GM12878 (cell line): ENCODE results near the gene TMPRSS9. TPM values are rescaled to one million over a fixed set of nuclear protein-coding genes. Genes with fewer than 3 reads are reported as not detected.

Source experiments
- ATAC-seq: fragments of 200-7000 bp; cut with Tn5 transposase; 3 replicates; pipeline ENCODE4 v1.9.1; 2020; ENCODE audit warnings: mild to moderate bottlenecking, moderate library complexity
- BruUV-seq: library from RNA; stranded (reverse); fragments of 400-500 nt; replicated peaks from 2 replicates; lab custom pipeline; 2021; lab: Mats Ljungman, UMichigan
- CTCF ChIA-PET: fragments of 300-600 bp; sonication (Branson Sonifier 250); formaldehyde crosslinking; extraction: SDS; loops from one replicate; lab custom pipeline; 2021; ENCODE audit warnings: inconsistent platforms; lab: Yijun Ruan, JAX
- POLR2A ChIA-PET: fragments of 350-600 bp; formaldehyde crosslinking; extraction: SDS; loops from one replicate; lab custom pipeline; 2021; ENCODE audit warnings: inconsistent platforms; lab: Charles Lee
- RAD21 ChIA-PET: fragments of 300-600 bp; sonication (Branson Sonifier 250); formaldehyde crosslinking; loops from one replicate; lab custom pipeline; 2023; ENCODE audit warnings: antibody characterized with exemption; ENCODE audit not compliant: unreplicated experiment; lab: Charles Lee
- SMC1A ChIA-PET: fragments of 300-600 bp; sonication (Branson Sonifier 250); formaldehyde crosslinking; loops from one replicate; lab custom pipeline; 2023; ENCODE audit not compliant: unreplicated experiment, uncharacterized antibody; lab: Charles Lee
- DNase-seq: peaks from one replicate; pipeline ENCODE4 v3.0.0-alpha.2; 2011; ENCODE audit warnings: low read depth, low spot score
- FAIRE-seq: peaks from 3 replicates; lab custom pipeline; 2011; peaks lifted over from hg19 to GRCh38; lab: Jason Lieb, UNC
- H2AFZ ChIP-seq: 2 replicates; pipeline ENCODE4 v1.6.0; 2011; ENCODE audit warnings: low read depth, low read length, control low read depth; ENCODE audit not compliant: control insufficient read depth
- H3K27ac ChIP-seq: 2 replicates; pipeline ENCODE4 v1.5.1; 2011; ENCODE audit warnings: control low read depth; ENCODE audit not compliant: control insufficient read depth, insufficient read depth
- H3K27me3 ChIP-seq, 2 experiments: replicated peaks in 1 of 2; 2 replicates each; pipeline versions ENCODE4 v1.6.0 to v1.6.1; 2011; ENCODE audit warnings: low read length in 1 of 2; ENCODE audit not compliant: control insufficient read depth in 2 of 2, insufficient read depth in 2 of 2
- H3K36me3 ChIP-seq, 2 experiments: 2 replicates each; pipeline ENCODE4 v1.5.1; 2011; ENCODE audit warnings: low read length in 1 of 2; ENCODE audit not compliant: control insufficient read depth in 2 of 2, insufficient read depth in 2 of 2
- H3K4me1 ChIP-seq: 2 replicates; pipeline ENCODE4 v1.6.1; 2011; ENCODE audit warnings: mild to moderate bottlenecking, low read length, moderate library complexity, mixed read lengths; ENCODE audit not compliant: control insufficient read depth, insufficient read depth
- H3K4me2 ChIP-seq: 2 replicates; pipeline ENCODE4 v1.6.0; 2011; ENCODE audit warnings: control low read depth; ENCODE audit not compliant: control insufficient read depth, insufficient read depth
- H3K4me3 ChIP-seq: fragments of 200-600 bp; sonication (generic); 2 replicates; pipeline ENCODE4 v1.5.1; 2016
- H3K79me2 ChIP-seq: 2 replicates; pipeline ENCODE4 v1.6.0; 2011; ENCODE audit warnings: low read length; ENCODE audit not compliant: control insufficient read depth, insufficient read depth
- H3K9ac ChIP-seq: 2 replicates; pipeline ENCODE4 v1.8.0; 2011; ENCODE audit warnings: low read length, control low read depth, mixed read lengths; ENCODE audit not compliant: control insufficient read depth, insufficient read depth
- H3K9me3 ChIP-seq: replicated peaks from 3 replicates; pipeline ENCODE4 v1.5.1; 2011; ENCODE audit warnings: mild to moderate bottlenecking, low read length; ENCODE audit not compliant: control insufficient read depth, insufficient read depth
- H4K20me1 ChIP-seq: 2 replicates; pipeline ENCODE4 v1.6.0; 2011; ENCODE audit not compliant: control insufficient read depth, insufficient read depth
- CBFB ChIP-seq: IDR thresholded peaks from 2 replicates; pipeline ENCODE4 v1.6.1; 2016; ENCODE audit warnings: antibody characterized with exemption, low read depth
- CHD2 ChIP-seq: IDR thresholded peaks from 2 replicates; pipeline ENCODE4 v1.6.1; 2011; ENCODE audit warnings: low read depth, low read length, improper control_type of control experiment, borderline replicate concordance
- EP300 ChIP-seq, 2 experiments: fragments of 150-350 bp in 1 of 2; IDR thresholded peaks; 2 replicates each; pipeline ENCODE4 v1.6.1; 2011 to 2012; ENCODE audit warnings: low read depth in 2 of 2, low read length in 2 of 2, borderline replicate concordance in 1 of 2, improper control_type of control experiment in 1 of 2, inconsistent platforms in 1 of 2; ENCODE audit not compliant: control insufficient read depth in 1 of 2
- IKZF2 ChIP-seq, 2 experiments: fragments of 450-650 bp; IDR thresholded peaks; 2 replicates each; pipeline ENCODE4 v1.6.1; 2017; ENCODE audit warnings: mild to moderate bottlenecking in 2 of 2, moderate library complexity in 2 of 2
- MEF2B ChIP-seq: fragments of 450-650 bp; IDR thresholded peaks from 2 replicates; pipeline ENCODE4 v1.6.1; 2018; ENCODE audit warnings: mild to moderate bottlenecking, moderate library complexity; ENCODE audit not compliant: partially characterized antibody, poor library complexity, severe bottlenecking
- MXI1 ChIP-seq: fragments of 150-350 bp; IDR thresholded peaks from 2 replicates; pipeline ENCODE4 v1.6.1; 2011; ENCODE audit warnings: low read depth, mild to moderate bottlenecking, inconsistent platforms, low read length, improper control_type of control experiment
- NR2C1 ChIP-seq: fragments of 450-650 bp; IDR thresholded peaks from 2 replicates; pipeline ENCODE4 v1.6.1; 2017; ENCODE audit warnings: antibody characterized with exemption, mild to moderate bottlenecking, moderate library complexity
- POLR2A ChIP-seq: IDR thresholded peaks from 2 replicates; pipeline ENCODE4 v1.6.1; 2011; ENCODE audit warnings: low read depth, mild to moderate bottlenecking, low read length
- RAD51 ChIP-seq: fragments of 450-650 bp; IDR thresholded peaks from 2 replicates; pipeline ENCODE4 v1.6.1; 2016; ENCODE audit warnings: moderate library complexity, mild to moderate bottlenecking, inconsistent platforms
- SPI1 ChIP-seq: IDR thresholded peaks from 2 replicates; pipeline ENCODE4 v1.6.1; 2011; ENCODE audit warnings: low read depth, mild to moderate bottlenecking, low read length, moderate library complexity, borderline replicate concordance; ENCODE audit not compliant: insufficient read depth
- SREBF1 ChIP-seq: IDR thresholded peaks from 2 replicates; pipeline ENCODE4 v1.6.1; 2012; ENCODE audit warnings: mild to moderate bottlenecking, low read length
- STAT1 ChIP-seq: fragments of 450-650 bp; conservative IDR thresholded peaks from 2 replicates; pipeline ENCODE4 v1.6.1; 2014; ENCODE audit warnings: antibody characterized with exemption, mild to moderate bottlenecking
- WGBS: methylation state at CpG from one replicate; pipeline ENCODE4 v1.1.6; 2016; ENCODE audit warnings: low lambda C conversion rate; ENCODE audit not compliant: insufficient replicate concordance, insufficient coverage; ENCODE audit errors: missing lambda C conversion rate; 5-methylcytosine and 5-hydroxymethylcytosine counted together
- in situ Hi-C: fragments of 300-500 bp; cut with MboI; formaldehyde crosslinking; loops from 9 replicates; pipeline ENCODE4 v1.14.3; 2018; ENCODE audit warnings: mixed read lengths
- intact Hi-C: fragments of 100-400 bp; cut with micrococcal nuclease; formaldehyde crosslinking; loops from one replicate; pipeline ENCODE4 v1.14.2; 2022; ENCODE audit not compliant: unreplicated experiment
- polyA plus RNA-seq, 11 experiments: library from polyadenylated mRNA; depleted of rRNA in 4 of 11; unstranded in 6 of 11; stranded (reverse) in 5 of 11; fragments of >200 nt; fragmentation: Nextera tagmentation in 4 of 11; fragmentation: Illumina TruSeq in 1 of 11; extraction: Ambion mirVana in 4 of 11; extraction: Trizol in 1 of 11; gene quantifications; 1 replicate in 1 of 11; 2 replicates in 10 of 11; pipeline versions ENCODE4 v1.2.1 to v1.2.3, GENCODE V29; 2011 to 2016; ENCODE audit warnings: inconsistent platforms in 2 of 11, missing spikeins in 2 of 11, low read depth in 1 of 11
- total RNA-seq, 4 experiments: library from RNA; depleted of rRNA in 3 of 4; stranded (reverse); fragments of >200 nt in 3 of 4; fragmentation: Illumina TruSeq in 1 of 4; extraction: Trizol in 1 of 4; gene quantifications; 2 replicates each; pipeline versions ENCODE4 v1.2.1 to v1.2.3, GENCODE V29; 2013 to 2021
- TF ChIP-seq, protein P1 (sequence below): fragments of 450-650 bp; IDR thresholded peaks from 2 replicates; pipeline ENCODE4 v1.6.1; 2017; ENCODE audit warnings: borderline replicate concordance

The TMPRSS9 gene
- total and polyA plus RNA-seq, 10 of the 15 experiments (the other 5 are each of a cell fraction or from before 2014, with no cell fraction given): 0.24 TPM; not detected in 9

DNA sequence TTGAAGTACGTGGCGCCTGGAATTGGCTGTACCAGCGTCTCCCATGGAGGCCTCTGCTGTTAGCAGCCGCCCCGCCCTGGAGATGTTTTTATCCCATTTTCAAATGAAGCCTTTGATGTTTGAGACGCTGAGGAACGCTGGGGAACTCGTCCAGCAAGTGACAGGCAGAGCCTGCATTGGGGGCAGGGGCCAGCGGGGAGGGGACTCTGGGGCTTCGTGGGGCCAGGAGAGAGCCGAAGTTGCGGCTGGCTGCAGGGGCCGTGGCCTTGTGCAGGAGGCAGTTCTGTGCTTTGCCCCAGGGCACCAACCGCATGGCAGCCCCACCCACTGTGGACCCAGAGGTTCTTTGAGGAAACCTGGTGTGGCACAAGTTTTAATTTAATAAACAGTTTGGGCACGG, 18.1 kb upstream of the TMPRSS9 start:
- TF ChIP-seq SPI1 (no peak), RAD51 (no peak), CHD2 (no peak), MXI1 (no peak), POLR2A (no peak), STAT1 (no peak), MEF2B (no peak), CBFB (no peak), IKZF2 (IDR thresholded peaks at IDR 0.05) (no peak), EP300 (IDR thresholded peaks at IDR 0.05; ENCODE audit: borderline replicate concordance in 1 of 2, control insufficient read depth in 1 of 2, low read depth in 2 of 2, low read length in 2 of 2) (no peak), NR2C1 (no peak), SREBF1 (no peak)
- TF ChIP-seq, protein P1, sequence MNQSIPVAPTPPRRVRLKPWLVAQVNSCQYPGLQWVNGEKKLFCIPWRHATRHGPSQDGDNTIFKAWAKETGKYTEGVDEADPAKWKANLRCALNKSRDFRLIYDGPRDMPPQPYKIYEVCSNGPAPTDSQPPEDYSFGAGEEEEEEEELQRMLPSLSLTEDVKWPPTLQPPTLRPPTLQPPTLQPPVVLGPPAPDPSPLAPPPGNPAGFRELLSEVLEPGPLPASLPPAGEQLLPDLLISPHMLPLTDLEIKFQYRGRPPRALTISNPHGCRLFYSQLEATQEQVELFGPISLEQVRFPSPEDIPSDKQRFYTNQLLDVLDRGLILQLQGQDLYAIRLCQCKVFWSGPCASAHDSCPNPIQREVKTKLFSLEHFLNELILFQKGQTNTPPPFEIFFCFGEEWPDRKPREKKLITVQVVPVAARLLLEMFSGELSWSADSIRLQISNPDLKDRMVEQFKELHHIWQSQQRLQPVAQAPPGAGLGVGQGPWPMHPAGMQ: no peak
- TF ChIP-seq, all 136 proteins: peak for 0
- no peak overlapping the region for H3K9ac ChIP-seq
- CTCF ChIA-PET: no interaction called here
- intact Hi-C loops (no loop called here), in situ Hi-C loops (no loop called here)
- BruUV-seq: no TSS peak
- H3K9me3 ChIP-seq: no peaks in the 10 kb centered on the region
- no peak overlapping the region for H3K4me3 ChIP-seq
- H3K27me3 ChIP-seq: no peaks in the 10 kb centered on the region
- no peak for DNase-seq
- ATAC-seq: no peak
- POLR2A ChIA-PET: no interaction called here
- H3K4me2 ChIP-seq: no peak overlapping the region
- WGBS: 87% methylated on average over 15 of the region's 15 CpGs
- RAD21 ChIA-PET: no interaction called here
- H4K20me1 ChIP-seq: no peaks in the 10 kb centered on the region
- no peak overlapping the region for H3K27ac ChIP-seq
- SMC1A ChIA-PET: no interaction called here
- no peaks in the 10 kb centered on the region for H3K79me2 ChIP-seq
- FAIRE-seq: no peak
- H2AFZ ChIP-seq: no peak overlapping the region
- H3K36me3 ChIP-seq: peaks cover 0 to 6% of the 10 kb centered on the region in 2 experiments; a peak in 2 of 4 replicates
- H3K4me1 ChIP-seq: no peaks in the 10 kb centered on the region
